SK-N-SH treated with all-trans-retinoic acid at 6 μM for 48 hours (cell line): ENCODE results near the gene GINS1.

Experiments used
- ATAC-seq: fragments of 200-7000 bp; cut with Tn5 transposase; 3 replicates; pipeline ENCODE4 v1.9.1; 2020; ENCODE audit warnings: mild to moderate bottlenecking, moderate library complexity
- BACH2 ChIP-seq: fragments of 250-450 bp; sonication (Bioruptor Pico); IDR thresholded peaks from 2 replicates; pipeline ENCODE4 v1.9.0; 2021; ENCODE audit warnings: mild to moderate bottlenecking, borderline replicate concordance
- ESRRG ChIP-seq: fragments of 250-450 bp; sonication (Bioruptor Pico); IDR thresholded peaks from 2 replicates; pipeline ENCODE4 v1.6.1; 2021; ENCODE audit warnings: mild to moderate bottlenecking
- OSR1 ChIP-seq: fragments of 250-450 bp; sonication (Bioruptor Pico); IDR thresholded peaks from 2 replicates; pipeline ENCODE4 v1.8.0; 2022; ENCODE audit warnings: moderate library complexity, mild to moderate bottlenecking, inconsistent platforms
- PPARA ChIP-seq: fragments of 250-450 bp; sonication (Bioruptor Pico); IDR thresholded peaks from 2 replicates; pipeline ENCODE4 v1.5.0; 2020; ENCODE audit warnings: mild to moderate bottlenecking, borderline replicate concordance
- SNAI2 ChIP-seq: fragments of 250-450 bp; sonication (Bioruptor Pico); IDR thresholded peaks from 2 replicates; pipeline ENCODE4 v1.5.0; 2020; ENCODE audit warnings: mild to moderate bottlenecking, moderate library complexity
- TCF4 ChIP-seq: fragments of 250-450 bp; sonication (Bioruptor Pico); IDR thresholded peaks from 2 replicates; pipeline ENCODE4 v1.8.0; 2021; ENCODE audit warnings: mild to moderate bottlenecking, moderate library complexity, borderline replicate concordance
- TSHZ2 ChIP-seq: fragments of 250-450 bp; sonication (Bioruptor Pico); IDR thresholded peaks from 2 replicates; pipeline ENCODE4 v1.5.0; 2020; ENCODE audit warnings: mild to moderate bottlenecking, moderate library complexity
- ZC3H10 ChIP-seq: fragments of 250-450 bp; sonication (Bioruptor Pico); IDR thresholded peaks from 2 replicates; pipeline ENCODE4 v1.5.1; 2021; ENCODE audit warnings: mild to moderate bottlenecking, moderate library complexity
- ZFP3 ChIP-seq: fragments of 250-450 bp; sonication (Bioruptor Pico); IDR thresholded peaks from 2 replicates; pipeline ENCODE4 v1.5.0; 2020; ENCODE audit warnings: mild to moderate bottlenecking, moderate library complexity
- ZFP30 ChIP-seq: fragments of 450-650 bp; formaldehyde crosslinking; IDR thresholded peaks from 2 replicates; pipeline ENCODE4 v1.5.0; 2022; ENCODE audit warnings: mild to moderate bottlenecking, moderate library complexity
- ZNF565 ChIP-seq: fragments of 450-650 bp; formaldehyde crosslinking; conservative IDR thresholded peaks from 2 replicates; pipeline ENCODE4 v1.5.0; 2020; ENCODE audit warnings: low read depth, mild to moderate bottlenecking, moderate library complexity
- ZNF70 ChIP-seq: fragments of 450-650 bp; formaldehyde crosslinking; IDR thresholded peaks from 2 replicates; pipeline ENCODE4 v1.5.0; 2020; ENCODE audit warnings: mild to moderate bottlenecking, moderate library complexity
- ZNF8 ChIP-seq: fragments of 450-650 bp; formaldehyde crosslinking; IDR thresholded peaks from 2 replicates; pipeline ENCODE4 v1.5.0; 2020; ENCODE audit warnings: mild to moderate bottlenecking, moderate library complexity
- TF ChIP-seq, protein P1 (sequence below): fragments of 250-450 bp; sonication (Bioruptor Pico); IDR thresholded peaks from 2 replicates; pipeline ENCODE4 v1.8.0; 2021; ENCODE audit warnings: low read depth, mild to moderate bottlenecking, moderate library complexity, borderline replicate concordance
- TF ChIP-seq, protein P2 (sequence below): fragments of 250-450 bp; sonication (Bioruptor Pico); IDR thresholded peaks from 2 replicates; pipeline ENCODE4 v1.5.1; 2021; ENCODE audit warnings: mild to moderate bottlenecking, moderate library complexity
- TF ChIP-seq, protein P3 (sequence below): fragments of 250-450 bp; sonication (Bioruptor Pico); IDR thresholded peaks from 2 replicates; pipeline ENCODE4 v1.5.1; 2020; ENCODE audit warnings: low read depth, mild to moderate bottlenecking, moderate library complexity
- TF ChIP-seq, protein P4 (sequence below): fragments of 250-450 bp; sonication (Bioruptor Pico); IDR thresholded peaks from 2 replicates; pipeline ENCODE4 v1.8.0; 2020; ENCODE audit warnings: mild to moderate bottlenecking, moderate library complexity, borderline replicate concordance

The GINS1 gene

DNA sequence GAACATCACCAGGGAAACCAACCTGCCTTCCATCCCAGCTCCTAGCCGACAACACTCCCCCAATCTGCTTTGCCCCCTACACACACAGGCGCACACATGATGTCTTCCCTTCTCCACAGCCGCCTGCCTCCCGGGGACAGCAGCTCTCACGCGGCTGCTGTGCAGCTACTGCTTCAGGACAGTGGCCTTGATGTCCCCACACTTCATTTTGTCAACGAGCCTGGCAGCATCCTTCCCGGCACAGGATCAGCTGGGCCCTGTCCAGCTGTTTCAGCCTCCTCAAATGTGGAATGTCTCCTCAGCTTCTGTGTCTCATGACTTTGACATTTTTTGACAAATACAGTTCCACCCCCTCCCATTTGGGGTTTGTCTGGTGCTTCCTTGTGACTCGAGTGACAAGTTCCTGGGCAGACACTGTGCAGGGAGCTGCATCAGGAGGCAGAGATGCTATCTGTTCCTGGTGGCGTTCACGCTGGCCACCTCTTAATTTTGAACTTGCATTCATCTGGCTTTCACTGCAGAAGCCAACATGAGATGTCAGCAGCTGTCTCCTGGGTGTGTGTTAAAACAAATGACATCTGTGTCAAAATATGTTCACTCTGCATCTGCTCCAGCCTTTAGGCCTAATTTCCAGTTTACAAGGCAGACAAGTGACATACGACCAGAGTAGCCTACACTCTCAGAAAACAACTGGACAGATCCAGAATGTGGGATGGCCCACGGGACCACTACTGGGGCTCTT lies 57.2 kb downstream of the GINS1 start:
- TF ChIP-seq, protein P1, sequence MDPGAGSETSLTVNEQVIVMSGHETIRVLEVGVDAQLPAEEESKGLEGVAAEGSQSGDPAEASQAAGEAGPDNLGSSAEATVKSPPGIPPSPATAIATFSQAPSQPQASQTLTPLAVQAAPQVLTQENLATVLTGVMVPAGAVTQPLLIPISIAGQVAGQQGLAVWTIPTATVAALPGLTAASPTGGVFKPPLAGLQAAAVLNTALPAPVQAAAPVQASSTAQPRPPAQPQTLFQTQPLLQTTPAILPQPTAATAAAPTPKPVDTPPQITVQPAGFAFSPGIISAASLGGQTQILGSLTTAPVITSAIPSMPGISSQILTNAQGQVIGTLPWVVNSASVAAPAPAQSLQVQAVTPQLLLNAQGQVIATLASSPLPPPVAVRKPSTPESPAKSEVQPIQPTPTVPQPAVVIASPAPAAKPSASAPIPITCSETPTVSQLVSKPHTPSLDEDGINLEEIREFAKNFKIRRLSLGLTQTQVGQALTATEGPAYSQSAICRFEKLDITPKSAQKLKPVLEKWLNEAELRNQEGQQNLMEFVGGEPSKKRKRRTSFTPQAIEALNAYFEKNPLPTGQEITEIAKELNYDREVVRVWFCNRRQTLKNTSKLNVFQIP, result no peak
- no peak for TF ChIP-seq TSHZ2 (CRISPR knock-in tag)
- no peak for TF ChIP-seq OSR1 (CRISPR knock-in tag)
- TF ChIP-seq, protein P2, sequence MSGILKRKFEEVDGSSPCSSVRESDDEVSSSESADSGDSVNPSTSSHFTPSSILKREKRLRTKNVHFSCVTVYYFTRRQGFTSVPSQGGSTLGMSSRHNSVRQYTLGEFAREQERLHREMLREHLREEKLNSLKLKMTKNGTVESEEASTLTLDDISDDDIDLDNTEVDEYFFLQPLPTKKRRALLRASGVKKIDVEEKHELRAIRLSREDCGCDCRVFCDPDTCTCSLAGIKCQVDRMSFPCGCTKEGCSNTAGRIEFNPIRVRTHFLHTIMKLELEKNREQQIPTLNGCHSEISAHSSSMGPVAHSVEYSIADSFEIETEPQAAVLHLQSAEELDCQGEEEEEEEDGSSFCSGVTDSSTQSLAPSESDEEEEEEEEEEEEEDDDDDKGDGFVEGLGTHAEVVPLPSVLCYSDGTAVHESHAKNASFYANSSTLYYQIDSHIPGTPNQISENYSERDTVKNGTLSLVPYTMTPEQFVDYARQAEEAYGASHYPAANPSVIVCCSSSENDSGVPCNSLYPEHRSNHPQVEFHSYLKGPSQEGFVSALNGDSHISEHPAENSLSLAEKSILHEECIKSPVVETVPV (CRISPR knock-in tag), result no peak
- TF ChIP-seq ZC3H10, result no peak
- TF ChIP-seq PPARA (CRISPR knock-in tag), result no peak
- TF ChIP-seq ZNF565 (CRISPR knock-in tag), result no peak
- no peak for TF ChIP-seq BACH2 (CRISPR knock-in tag)
- TF ChIP-seq ZNF8 (CRISPR knock-in tag), result no peak
- TF ChIP-seq ZNF70 (CRISPR knock-in tag), result no peak
- TF ChIP-seq, protein P3, sequence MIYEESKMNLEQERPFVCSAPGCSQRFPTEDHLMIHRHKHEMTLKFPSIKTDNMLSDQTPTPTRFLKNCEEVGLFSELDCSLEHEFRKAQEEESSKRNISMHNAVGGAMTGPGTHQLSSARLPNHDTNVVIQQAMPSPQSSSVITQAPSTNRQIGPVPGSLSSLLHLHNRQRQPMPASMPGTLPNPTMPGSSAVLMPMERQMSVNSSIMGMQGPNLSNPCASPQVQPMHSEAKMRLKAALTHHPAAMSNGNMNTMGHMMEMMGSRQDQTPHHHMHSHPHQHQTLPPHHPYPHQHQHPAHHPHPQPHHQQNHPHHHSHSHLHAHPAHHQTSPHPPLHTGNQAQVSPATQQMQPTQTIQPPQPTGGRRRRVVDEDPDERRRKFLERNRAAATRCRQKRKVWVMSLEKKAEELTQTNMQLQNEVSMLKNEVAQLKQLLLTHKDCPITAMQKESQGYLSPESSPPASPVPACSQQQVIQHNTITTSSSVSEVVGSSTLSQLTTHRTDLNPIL, result no peak

DNA sequence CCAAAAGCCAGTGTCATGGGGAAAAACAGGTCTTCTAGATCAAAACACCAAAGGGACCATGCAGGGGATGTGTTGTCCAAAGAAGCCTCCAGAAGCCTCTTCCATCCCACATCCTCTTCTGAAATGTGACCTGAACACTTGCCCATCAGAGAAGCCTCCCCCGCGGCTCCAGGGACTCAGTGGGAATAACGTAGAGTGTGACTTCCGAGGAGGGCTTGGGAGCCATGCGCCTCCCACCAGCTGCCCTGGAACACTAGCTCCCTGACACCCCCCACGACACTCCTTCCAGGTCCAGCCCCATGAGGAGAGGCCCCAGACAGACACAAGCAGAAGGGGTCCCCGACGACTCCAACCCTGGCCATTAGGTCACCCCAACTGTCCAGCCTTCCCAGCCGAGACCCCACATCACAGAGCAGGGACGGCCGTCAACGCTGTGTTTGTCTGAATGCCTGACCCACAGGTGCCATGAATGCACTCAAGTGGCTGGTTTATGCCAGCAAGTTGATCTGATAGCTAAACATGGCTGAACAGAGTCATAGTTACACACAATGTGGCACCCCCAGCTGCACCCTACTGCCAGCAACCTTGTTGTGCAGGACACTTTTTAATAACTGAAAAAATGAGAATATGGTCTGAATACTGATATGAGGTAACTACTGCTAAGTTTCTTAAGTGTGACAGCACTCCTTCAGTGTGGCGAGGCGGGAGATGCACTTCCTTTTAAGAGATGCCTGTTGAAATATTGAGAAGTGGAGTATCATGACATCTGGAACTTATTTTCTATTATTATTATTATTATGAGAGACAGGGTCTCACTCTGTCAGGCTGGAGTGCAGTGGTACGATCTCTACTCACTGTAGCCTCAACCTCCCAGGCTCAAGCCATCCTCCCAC lies 58.0 kb downstream of the GINS1 start:
- ATAC-seq, result no peak
- TF ChIP-seq, protein P2 (CRISPR knock-in tag), result no peak
- TF ChIP-seq TSHZ2 (CRISPR knock-in tag) (no peak), OSR1 (CRISPR knock-in tag) (no peak), ZC3H10 (no peak), ZFP3 (CRISPR knock-in tag) (no peak), ZNF8 (CRISPR knock-in tag) (no peak), BACH2 (CRISPR knock-in tag) (no peak), ZNF70 (CRISPR knock-in tag) (no peak), SNAI2 (CRISPR knock-in tag) (no peak), TCF4 (CRISPR knock-in tag) (no peak), ZFP30 (CRISPR knock-in tag) (no peak), ESRRG (CRISPR knock-in tag) (no peak)
- TF ChIP-seq, protein P3, result no peak
- TF ChIP-seq, protein P4, sequence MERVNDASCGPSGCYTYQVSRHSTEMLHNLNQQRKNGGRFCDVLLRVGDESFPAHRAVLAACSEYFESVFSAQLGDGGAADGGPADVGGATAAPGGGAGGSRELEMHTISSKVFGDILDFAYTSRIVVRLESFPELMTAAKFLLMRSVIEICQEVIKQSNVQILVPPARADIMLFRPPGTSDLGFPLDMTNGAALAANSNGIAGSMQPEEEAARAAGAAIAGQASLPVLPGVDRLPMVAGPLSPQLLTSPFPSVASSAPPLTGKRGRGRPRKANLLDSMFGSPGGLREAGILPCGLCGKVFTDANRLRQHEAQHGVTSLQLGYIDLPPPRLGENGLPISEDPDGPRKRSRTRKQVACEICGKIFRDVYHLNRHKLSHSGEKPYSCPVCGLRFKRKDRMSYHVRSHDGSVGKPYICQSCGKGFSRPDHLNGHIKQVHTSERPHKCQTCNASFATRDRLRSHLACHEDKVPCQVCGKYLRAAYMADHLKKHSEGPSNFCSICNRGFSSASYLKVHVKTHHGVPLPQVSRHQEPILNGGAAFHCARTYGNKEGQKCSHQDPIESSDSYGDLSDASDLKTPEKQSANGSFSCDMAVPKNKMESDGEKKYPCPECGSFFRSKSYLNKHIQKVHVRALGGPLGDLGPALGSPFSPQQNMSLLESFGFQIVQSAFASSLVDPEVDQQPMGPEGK (CRISPR knock-in tag), result no peak

More for the DNA sequence above, 57.2 kb downstream of the GINS1 start:
- no peak for ATAC-seq
